ENCODE results near the gene NAGPA. TPM values are rescaled to one million over a fixed set of nuclear protein-coding genes. Genes with fewer than 3 reads are reported as not detected.

Gene NAGPA
- total and polyA plus RNA-seq, 2 of the 8 experiments (the other 6 are each of a cell fraction or from before 2014, with no cell fraction given), result 10.1 to 13.2 TPM

DNA sequence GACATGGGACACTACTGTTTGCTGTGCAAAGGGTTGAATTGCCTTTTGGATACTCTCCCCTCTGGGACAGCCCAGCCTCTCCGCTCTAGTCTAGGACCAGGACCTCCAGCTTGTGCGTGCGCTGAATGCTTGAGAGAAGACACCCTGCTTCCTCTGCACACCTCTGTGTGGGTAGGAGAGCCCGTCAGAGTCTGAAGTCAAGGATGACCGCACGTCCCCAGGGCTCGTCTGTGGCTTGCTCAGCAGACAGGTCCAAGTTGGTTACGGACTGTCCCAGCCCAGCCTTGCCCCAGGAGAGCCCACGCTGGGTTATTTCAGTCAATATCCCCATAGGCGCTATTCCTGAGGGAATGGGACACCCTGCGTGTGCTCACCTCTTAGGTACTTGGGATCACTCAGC, 28.3 kb upstream of the NAGPA start:
- H3K9me3 ChIP-seq (ENCODE audit: insufficient read depth in 2 of 2, low read depth in 1 of 2, low read length in 1 of 2), result no peaks in the 10 kb centered on the region
- H3K18ac ChIP-seq (ENCODE audit: extremely low read depth, low read length), result no peak overlapping the region
- FAIRE-seq (no peak), DNase-seq (ENCODE audit: low read depth in 1 of 2, low spot score in 2 of 2) (no peak)
- no peak overlapping the region for H2AK5ac ChIP-seq (ENCODE audit: low read depth, low read length)
- H2BK15ac ChIP-seq (ENCODE audit: low read length), result no peak overlapping the region
- no peak overlapping the region for H2AFZ ChIP-seq (ENCODE audit: low read length)
- H3K4ac ChIP-seq (replicated peaks; ENCODE audit: insufficient read length, low read depth, low read length), result no peak overlapping the region
- H3K27me3 ChIP-seq (replicated peaks in 1 of 4; ENCODE audit: control insufficient read depth in 3 of 4, extremely low read depth in 1 of 4, insufficient read depth in 3 of 4, low read length in 3 of 4), result no peaks in the 10 kb centered on the region
- H3K4me2 ChIP-seq (ENCODE audit: insufficient read depth in 1 of 2, low read depth in 2 of 2, low read length in 2 of 2), result no peak overlapping the region
- POLR2A ChIA-PET (ENCODE audit: partially characterized antibody), result interaction anchor here (0.8 to 2.0 kb wide), 3 partner anchors 10 to 15 kb away, joined by 3 to 5 read pairs (median 4); no protein-coding TSS in a partner anchor
- no peaks in the 10 kb centered on the region for H4K20me1 ChIP-seq (replicated peaks in 1 of 2; ENCODE audit: control insufficient read depth in 1 of 2, insufficient read depth in 2 of 2, low read length in 2 of 2)
- H4K8ac ChIP-seq (ENCODE audit: extremely low read depth, insufficient read depth, low read length), result peak overlapping the region; percentile 16
- no peak overlapping the region for H3K56ac ChIP-seq (replicated peaks; ENCODE audit: insufficient read length, low read depth, low read length)
- H2BK12ac ChIP-seq (ENCODE audit: low read depth, low read length), result 0 out of 2 replicates have a peak overlapping the region, but pooled peaks have one; percentile 60
- H4K5ac ChIP-seq (ENCODE audit: insufficient read length, low read depth, low read length), result no peak overlapping the region
- no peak overlapping the region for H3K23ac ChIP-seq (ENCODE audit: insufficient read length)
- no peaks in the 10 kb centered on the region for H3K79me2 ChIP-seq (ENCODE audit: control insufficient read depth in 1 of 2, insufficient read depth in 2 of 2, low read length in 2 of 2)
- no peak overlapping the region for H4K91ac ChIP-seq (replicated peaks; ENCODE audit: insufficient read length, low read length)
- H3K36me3 ChIP-seq (ENCODE audit: control insufficient read depth in 2 of 4, insufficient read depth in 4 of 4, low read length in 3 of 4), result no peaks in the 10 kb centered on the region
- no peak overlapping the region for H3K14ac ChIP-seq (ENCODE audit: insufficient read length)
- no peaks in the 10 kb centered on the region; the same call in 1 of the 2 replicates for H3K23me2 ChIP-seq (ENCODE audit: low read depth, low read length)
- H2BK20ac ChIP-seq (ENCODE audit: low read length), result no peak overlapping the region
- TF ChIP-seq CEBPB (IDR thresholded peaks at IDR 0.05; ENCODE audit: low read depth, low read length), result no peak
- no peak for TF ChIP-seq KDM1A (IDR thresholded peaks at IDR 0.05; ENCODE audit: borderline replicate concordance, low read length)
- TF ChIP-seq BRCA1 (IDR thresholded peaks at IDR 0.05; ENCODE audit: low read depth, low read length), result no peak
- H3K4me1 ChIP-seq (replicated peaks in 1 of 4; ENCODE audit: control insufficient read depth in 3 of 4, insufficient read depth in 4 of 4, low read length in 3 of 4), result peaks cover 0 to 24% (median 14%) of the 10 kb centered on the region in 4 experiments; a peak in 6 of 7 replicates
- no peak overlapping the region for H2BK5ac ChIP-seq (ENCODE audit: low read depth, low read length)
- H3K27ac ChIP-seq (ENCODE audit: low read depth, low read length), result no peak overlapping the region
- 88% methylated on average over 11 of the region's 11 CpGs; no CpG with 5 or more reads in 1 of the 2 experiments for WGBS, 2 experiments (ENCODE audit: extremely low coverage in 1 of 2, insufficient coverage in 1 of 2, insufficient read length in 1 of 2, insufficient replicate concordance in 2 of 2, low coverage in 1 of 2, low lambda C conversion rate in 2 of 2, missing lambda C conversion rate in 1 of 2)
- CTCF ChIA-PET (ENCODE audit: partially characterized antibody), result interaction anchor here (0.6 to 28.8 kb wide), 3 partner anchors 8 to 36 kb away, joined by 4 to 625 read pairs (median 6); partner anchors contain the start of gene ALG1
- no peaks in the 10 kb centered on the region for H3K79me1 ChIP-seq (ENCODE audit: low read depth, low read length)
- H3K4me3 ChIP-seq (ENCODE audit: extremely low read depth in 1 of 4, insufficient read depth in 2 of 4, low read depth in 3 of 4, low read length in 4 of 4), result no peak overlapping the region
- no peak overlapping the region; a peak in 1 of 7 replicates for H3K9ac ChIP-seq (replicated peaks in 1 of 4; ENCODE audit: extremely low read depth in 1 of 4, low read depth in 3 of 4, low read length in 3 of 4)
- H2BK120ac ChIP-seq (replicated peaks; ENCODE audit: low read depth, low read length), result no peak overlapping the region

Data from H1 (cell line).